K562 (cell line): ENCODE results near the gene ZNF584. TPM values are rescaled to one million over a fixed set of nuclear protein-coding genes. Genes with fewer than 3 reads are reported as not detected.

ENCODE experiments used
- ATAC-seq: fragments of 200-7000 bp; cut with Tn5 transposase; 3 replicates; pipeline ENCODE4 v1.9.1; 2020; ENCODE audit warnings: moderate library complexity
- BruUV-seq: library from RNA; stranded (reverse); fragments of 400-500 nt; replicated peaks from 2 replicates; lab custom pipeline; 2021; lab: Mats Ljungman, UMichigan
- CTCF ChIA-PET: fragments of 300-600 bp; formaldehyde crosslinking; extraction: SDS; loops from one replicate; lab custom pipeline; 2021; ENCODE audit warnings: low intra/inter-chr PET ratio; lab: Yijun Ruan, JAX
- POLR2A ChIA-PET: fragments of 300-600, 350-650 bp; sonication (Branson Sonifier 250); formaldehyde crosslinking; extraction: SDS; loops from one replicate; lab custom pipeline; 2021; ENCODE audit warnings: antibody characterized with exemption, inconsistent platforms; lab: Yijun Ruan, JAX
- DNase-seq, 4 experiments: peaks; one replicate each; pipeline versions ENCODE4 v3.0.0 to v3.0.0-alpha.2; 2011 to 2018; ENCODE audit warnings: low spot score in 3 of 4, mixed read lengths in 3 of 4; ENCODE audit errors: extremely low read depth in 1 of 4
- FAIRE-seq: peaks from 2 replicates; lab custom pipeline; 2011; peaks lifted over from hg19 to GRCh38; lab: Jason Lieb, UNC
- H2AFZ ChIP-seq: 2 replicates; pipeline ENCODE4 v1.6.0; 2011; ENCODE audit warnings: low read depth, low read length, control low read depth, inconsistent platforms
- H3K27ac ChIP-seq: fragments of 200-600 bp; 3 replicates; pipeline ENCODE4 v1.8.0; 2011; ENCODE audit warnings: low read depth, mild to moderate bottlenecking, control low read depth, inconsistent platforms, low read length, moderate library complexity, mixed read lengths; ENCODE audit errors: extremely low read depth
- H3K27me3 ChIP-seq, 2 experiments: fragments of 300-600 bp in 1 of 2; 2 replicates in 1 of 2; 3 replicates in 1 of 2; pipeline versions ENCODE4 v1.6.0 to v1.8.0; 2011; ENCODE audit warnings: inconsistent platforms in 2 of 2, low read length in 2 of 2, mild to moderate bottlenecking in 1 of 2, mixed read lengths in 1 of 2, moderate library complexity in 1 of 2; ENCODE audit not compliant: control insufficient read depth in 2 of 2, insufficient read depth in 2 of 2
- H3K36me3 ChIP-seq: fragments of 300-600 bp; 3 replicates; pipeline ENCODE4 v1.8.0; 2011; ENCODE audit warnings: mild to moderate bottlenecking, low read length, inconsistent platforms; ENCODE audit not compliant: control insufficient read depth, insufficient read depth
- H3K4me1 ChIP-seq, 2 experiments: fragments of 200-600 bp in 1 of 2; replicated peaks in 1 of 2; 2 replicates in 1 of 2; 3 replicates in 1 of 2; pipeline versions ENCODE4 v1.5.1 to v1.8.0; 2011; ENCODE audit warnings: inconsistent platforms in 2 of 2, low read length in 2 of 2, mild to moderate bottlenecking in 1 of 2, mixed read lengths in 1 of 2, moderate library complexity in 1 of 2; ENCODE audit not compliant: control insufficient read depth in 2 of 2, insufficient read depth in 2 of 2
- H3K4me2 ChIP-seq: 2 replicates; pipeline ENCODE4 v1.6.1; 2011; ENCODE audit warnings: low read length, control low read depth, inconsistent platforms, mixed read lengths; ENCODE audit not compliant: insufficient read depth
- H3K4me3 ChIP-seq: fragments of 200-600 bp; sonication (generic), shearing (Covaris generic); 2 replicates; pipeline ENCODE4 v1.5.1; 2016; ENCODE audit warnings: control low read depth, inconsistent platforms
- H3K79me2 ChIP-seq: fragments of 200-600 bp; 3 replicates; pipeline ENCODE4 v1.8.0; 2011; ENCODE audit warnings: low read length, inconsistent platforms; ENCODE audit not compliant: control insufficient read depth, insufficient read depth
- H3K9ac ChIP-seq, 2 experiments: 2 replicates each; pipeline versions ENCODE4 v1.6.0 to v1.6.1; 2011; ENCODE audit warnings: low read depth in 2 of 2, low read length in 2 of 2, control low read depth in 1 of 2, inconsistent platforms in 1 of 2, mild to moderate bottlenecking in 1 of 2, mixed read lengths in 1 of 2; ENCODE audit not compliant: insufficient read depth in 1 of 2
- H3K9me1 ChIP-seq: one replicate; pipeline ENCODE4 v1.6.0; 2011; ENCODE audit warnings: inconsistent platforms, mild to moderate bottlenecking, low read length, moderate library complexity; ENCODE audit not compliant: control insufficient read depth, insufficient read depth
- H3K9me3 ChIP-seq: replicated peaks from 2 replicates; pipeline ENCODE4 v1.5.1; 2011; ENCODE audit warnings: low read depth, low read length, inconsistent platforms; ENCODE audit not compliant: control insufficient read depth, insufficient read depth
- H4K20me1 ChIP-seq: replicated peaks from 2 replicates; pipeline ENCODE4 v1.6.1; 2011; ENCODE audit warnings: low read length, inconsistent platforms, mixed read lengths; ENCODE audit not compliant: control insufficient read depth, insufficient read depth
- POLR2G ChIP-seq: fragments of 200-400 bp; formaldehyde crosslinking; IDR thresholded peaks from 2 replicates; pipeline ENCODE4 v1.6.1; 2017; ENCODE audit warnings: low read depth, mild to moderate bottlenecking, antibody characterized with exemption, low read length, moderate library complexity
- RBM22 ChIP-seq: fragments of 200-400 bp; formaldehyde crosslinking; IDR thresholded peaks from 2 replicates; pipeline ENCODE4 v1.6.1; 2018; ENCODE audit warnings: low read length, low read depth; ENCODE audit not compliant: poor library complexity, severe bottlenecking
- SUPT5H ChIP-seq: fragments of 450-650 bp; IDR thresholded peaks from 2 replicates; pipeline ENCODE4 v1.6.1; 2016
- TARDBP ChIP-seq: fragments of 450-650 bp; IDR thresholded peaks from 2 replicates; pipeline ENCODE4 v1.6.1; 2016
- ZNF140 ChIP-seq: fragments of 250-450 bp; sonication (Bioruptor Pico); IDR thresholded peaks from 2 replicates; pipeline ENCODE4 v1.8.0; 2021; ENCODE audit warnings: moderate library complexity, mild to moderate bottlenecking, inconsistent platforms
- ZNF431 ChIP-seq: sonication (generic); formaldehyde crosslinking; IDR thresholded peaks from 2 replicates; pipeline ENCODE4 v1.8.0; 2022; ENCODE audit warnings: mild to moderate bottlenecking, missing genetic modification reagents
- WGBS: fragments of 100-300 bp; shearing (Covaris generic); methylation state at CpG from one replicate; pipeline ENCODE4 v1.1.6; 2016; ENCODE audit warnings: low coverage, mixed read lengths; ENCODE audit not compliant: insufficient coverage; ENCODE audit errors: missing lambda C conversion rate; 5-methylcytosine and 5-hydroxymethylcytosine counted together
- in situ Hi-C: fragments of 300-500 bp; cut with MboI; formaldehyde crosslinking; loops from 4 replicates; pipeline ENCODE4 v1.15.0; 2018; ENCODE audit warnings: inconsistent platforms, mixed read lengths
- intact Hi-C: fragments of 100-400 bp; cut with micrococcal nuclease; formaldehyde crosslinking; loops from 2 replicates; pipeline ENCODE4 v1.14.2; 2022
- polyA plus RNA-seq, 8 experiments: library from polyadenylated mRNA; depleted of rRNA in 4 of 8; stranded (reverse) in 5 of 8; unstranded in 3 of 8; fragments of >200 nt; fragmentation: Nextera tagmentation in 2 of 8; fragmentation: Illumina TruSeq in 1 of 8; extraction: Ambion mirVana in 2 of 8; extraction: Trizol in 1 of 8; gene quantifications; 2 replicates each; pipeline versions ENCODE4 v1.2.1 to v1.2.3, GENCODE V29; 2011 to 2014; ENCODE audit warnings: inconsistent platforms in 1 of 8, missing spikeins in 1 of 8
- total RNA-seq, 7 experiments: library from RNA; depleted of rRNA in 6 of 7; stranded (reverse); fragments of >200 nt in 6 of 7; fragmentation: Illumina TruSeq in 2 of 7; extraction: Trizol in 2 of 7; gene quantifications; 2 replicates each; pipeline versions ENCODE4 v1.2.1 to v1.2.3, GENCODE V29; 2011 to 2021; ENCODE audit warnings: low replicate concordance in 1 of 7
- TF ChIP-seq, protein P1 (sequence below): sonication (generic); formaldehyde crosslinking; IDR thresholded peaks from 2 replicates; pipeline ENCODE4 v1.9.0; 2022; ENCODE audit warnings: mild to moderate bottlenecking, missing genetic modification reagents
- TF ChIP-seq, protein P2 (sequence below): fragments of 250-450 bp; sonication (Bioruptor Pico); IDR thresholded peaks from 2 replicates; pipeline ENCODE4 v1.6.1; 2021; ENCODE audit warnings: mild to moderate bottlenecking
- TF ChIP-seq, protein P3 (sequence below): fragments of 250-450 bp; sonication (Bioruptor Pico); IDR thresholded peaks from 2 replicates; pipeline ENCODE4 v1.5.0; 2020; ENCODE audit warnings: mild to moderate bottlenecking, borderline replicate concordance
- TF ChIP-seq, protein P4 (sequence below): sonication (generic); formaldehyde crosslinking; IDR thresholded peaks from 2 replicates; pipeline ENCODE4 v1.8.1; 2023; ENCODE audit warnings: mild to moderate bottlenecking, missing genetic modification reagents
- TF ChIP-seq, protein P5 (sequence below): sonication (generic); formaldehyde crosslinking; IDR thresholded peaks from 2 replicates; pipeline ENCODE4 v1.8.0; 2022; ENCODE audit warnings: mild to moderate bottlenecking, missing genetic modification reagents

ZNF584 gene
- total and polyA plus RNA-seq, 9 of the 15 experiments (the other 6 are each of a cell fraction or from before 2014, with no cell fraction given): 5.8 to 43.4 (median 24.6) TPM

DNA sequence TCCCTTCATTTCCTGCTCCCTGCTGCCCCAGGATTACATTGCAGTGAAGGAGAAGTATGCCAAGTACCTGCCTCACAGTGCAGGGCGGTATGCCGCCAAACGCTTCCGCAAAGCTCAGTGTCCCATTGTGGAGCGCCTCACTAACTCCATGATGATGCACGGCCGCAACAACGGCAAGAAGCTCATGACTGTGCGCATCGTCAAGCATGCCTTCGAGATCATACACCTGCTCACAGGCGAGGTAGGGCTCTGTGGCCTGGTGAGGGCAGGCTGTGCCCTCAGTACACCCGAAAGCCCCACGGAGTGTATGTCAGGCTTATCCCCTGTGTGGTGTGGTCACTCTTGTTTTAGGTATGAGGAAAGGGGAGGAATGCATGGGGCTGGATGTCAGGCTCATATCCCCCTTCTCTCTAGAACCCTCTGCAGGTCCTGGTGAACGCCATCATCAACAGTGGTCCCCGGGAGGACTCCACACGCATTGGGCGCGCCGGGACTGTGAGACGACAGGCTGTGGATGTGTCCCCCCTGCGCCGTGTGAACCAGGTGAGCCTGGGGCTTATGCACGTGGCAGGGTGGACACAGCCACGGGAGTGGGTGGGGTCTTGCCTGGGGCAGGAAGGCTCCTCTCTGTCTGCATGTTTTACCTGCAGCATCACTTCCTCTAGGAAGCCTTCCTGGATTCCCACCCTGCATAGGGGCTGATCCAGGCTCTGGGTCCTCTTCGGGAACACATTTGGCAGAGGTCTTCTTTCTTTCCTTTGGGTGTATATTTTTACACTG, 15.3 kb upstream of the ZNF584 start:
- FAIRE-seq (no peak), ATAC-seq (no peak), DNase-seq (no peak)
- Histone ChIP-seq H2AFZ (no peak overlapping the region), H3K9me3 (no peaks in the 10 kb centered on the region), H3K4me2 (no peak overlapping the region), H4K20me1 (peaks cover 21% of the 10 kb centered on the region; the same call in 1 of the 2 replicates), H3K9me1 (no peaks in the 10 kb centered on the region), H3K27me3 (no peaks in the 10 kb centered on the region), H3K79me2 (peaks cover 46% of the 10 kb centered on the region), H3K9ac (no peak overlapping the region), H3K4me1 (peaks cover 14 to 57% of the 10 kb centered on the region in 2 experiments; a peak in 4 of 5 replicates), H3K36me3 (peaks cover 72% of the 10 kb centered on the region), H3K4me3 (no peak overlapping the region), H3K27ac (no peak overlapping the region; the same call in 2 of the 3 replicates)
- CTCF ChIA-PET: no interaction called here
- in situ Hi-C loops (no loop called here), intact Hi-C loops (no loop called here)
- 90% methylated on average over 26 of the region's 26 CpGs for WGBS
- POLR2A ChIA-PET: interaction anchor here (1.3 to 1.7 kb wide), 2 partner anchors 7 to 16 kb away, joined by 4 to 5 read pairs; no protein-coding TSS in a partner anchor
- BruUV-seq: no TSS peak
- TF ChIP-seq, protein P1, sequence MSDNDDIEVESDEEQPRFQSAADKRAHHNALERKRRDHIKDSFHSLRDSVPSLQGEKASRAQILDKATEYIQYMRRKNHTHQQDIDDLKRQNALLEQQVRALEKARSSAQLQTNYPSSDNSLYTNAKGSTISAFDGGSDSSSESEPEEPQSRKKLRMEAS (CRISPR knock-in tag): peak; percentile 31; the same call in 1 of the 2 replicates
- TF ChIP-seq POLR2G (peak; percentile 67), TARDBP (no peak), ZNF140 (no peak), RBM22 (peak; percentile 63), SUPT5H (peak; percentile 55; the same call in 1 of the 2 replicates), ZNF431 (CRISPR knock-in tag) (no peak)
- TF ChIP-seq, protein P2, sequence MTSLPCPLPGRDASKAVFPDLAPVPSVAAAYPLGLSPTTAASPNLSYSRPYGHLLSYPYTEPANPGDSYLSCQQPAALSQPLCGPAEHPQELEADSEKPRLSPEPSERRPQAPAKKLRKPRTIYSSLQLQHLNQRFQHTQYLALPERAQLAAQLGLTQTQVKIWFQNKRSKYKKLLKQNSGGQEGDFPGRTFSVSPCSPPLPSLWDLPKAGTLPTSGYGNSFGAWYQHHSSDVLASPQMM (CRISPR knock-in tag): no peak
- TF ChIP-seq, protein P3, sequence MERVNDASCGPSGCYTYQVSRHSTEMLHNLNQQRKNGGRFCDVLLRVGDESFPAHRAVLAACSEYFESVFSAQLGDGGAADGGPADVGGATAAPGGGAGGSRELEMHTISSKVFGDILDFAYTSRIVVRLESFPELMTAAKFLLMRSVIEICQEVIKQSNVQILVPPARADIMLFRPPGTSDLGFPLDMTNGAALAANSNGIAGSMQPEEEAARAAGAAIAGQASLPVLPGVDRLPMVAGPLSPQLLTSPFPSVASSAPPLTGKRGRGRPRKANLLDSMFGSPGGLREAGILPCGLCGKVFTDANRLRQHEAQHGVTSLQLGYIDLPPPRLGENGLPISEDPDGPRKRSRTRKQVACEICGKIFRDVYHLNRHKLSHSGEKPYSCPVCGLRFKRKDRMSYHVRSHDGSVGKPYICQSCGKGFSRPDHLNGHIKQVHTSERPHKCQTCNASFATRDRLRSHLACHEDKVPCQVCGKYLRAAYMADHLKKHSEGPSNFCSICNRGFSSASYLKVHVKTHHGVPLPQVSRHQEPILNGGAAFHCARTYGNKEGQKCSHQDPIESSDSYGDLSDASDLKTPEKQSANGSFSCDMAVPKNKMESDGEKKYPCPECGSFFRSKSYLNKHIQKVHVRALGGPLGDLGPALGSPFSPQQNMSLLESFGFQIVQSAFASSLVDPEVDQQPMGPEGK (CRISPR knock-in tag): no peak
- TF ChIP-seq, protein P4, sequence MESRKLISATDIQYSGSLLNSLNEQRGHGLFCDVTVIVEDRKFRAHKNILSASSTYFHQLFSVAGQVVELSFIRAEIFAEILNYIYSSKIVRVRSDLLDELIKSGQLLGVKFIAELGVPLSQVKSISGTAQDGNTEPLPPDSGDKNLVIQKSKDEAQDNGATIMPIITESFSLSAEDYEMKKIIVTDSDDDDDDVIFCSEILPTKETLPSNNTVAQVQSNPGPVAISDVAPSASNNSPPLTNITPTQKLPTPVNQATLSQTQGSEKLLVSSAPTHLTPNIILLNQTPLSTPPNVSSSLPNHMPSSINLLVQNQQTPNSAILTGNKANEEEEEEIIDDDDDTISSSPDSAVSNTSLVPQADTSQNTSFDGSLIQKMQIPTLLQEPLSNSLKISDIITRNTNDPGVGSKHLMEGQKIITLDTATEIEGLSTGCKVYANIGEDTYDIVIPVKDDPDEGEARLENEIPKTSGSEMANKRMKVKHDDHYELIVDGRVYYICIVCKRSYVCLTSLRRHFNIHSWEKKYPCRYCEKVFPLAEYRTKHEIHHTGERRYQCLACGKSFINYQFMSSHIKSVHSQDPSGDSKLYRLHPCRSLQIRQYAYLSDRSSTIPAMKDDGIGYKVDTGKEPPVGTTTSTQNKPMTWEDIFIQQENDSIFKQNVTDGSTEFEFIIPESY: peak; percentile 92
- TF ChIP-seq, protein P5, sequence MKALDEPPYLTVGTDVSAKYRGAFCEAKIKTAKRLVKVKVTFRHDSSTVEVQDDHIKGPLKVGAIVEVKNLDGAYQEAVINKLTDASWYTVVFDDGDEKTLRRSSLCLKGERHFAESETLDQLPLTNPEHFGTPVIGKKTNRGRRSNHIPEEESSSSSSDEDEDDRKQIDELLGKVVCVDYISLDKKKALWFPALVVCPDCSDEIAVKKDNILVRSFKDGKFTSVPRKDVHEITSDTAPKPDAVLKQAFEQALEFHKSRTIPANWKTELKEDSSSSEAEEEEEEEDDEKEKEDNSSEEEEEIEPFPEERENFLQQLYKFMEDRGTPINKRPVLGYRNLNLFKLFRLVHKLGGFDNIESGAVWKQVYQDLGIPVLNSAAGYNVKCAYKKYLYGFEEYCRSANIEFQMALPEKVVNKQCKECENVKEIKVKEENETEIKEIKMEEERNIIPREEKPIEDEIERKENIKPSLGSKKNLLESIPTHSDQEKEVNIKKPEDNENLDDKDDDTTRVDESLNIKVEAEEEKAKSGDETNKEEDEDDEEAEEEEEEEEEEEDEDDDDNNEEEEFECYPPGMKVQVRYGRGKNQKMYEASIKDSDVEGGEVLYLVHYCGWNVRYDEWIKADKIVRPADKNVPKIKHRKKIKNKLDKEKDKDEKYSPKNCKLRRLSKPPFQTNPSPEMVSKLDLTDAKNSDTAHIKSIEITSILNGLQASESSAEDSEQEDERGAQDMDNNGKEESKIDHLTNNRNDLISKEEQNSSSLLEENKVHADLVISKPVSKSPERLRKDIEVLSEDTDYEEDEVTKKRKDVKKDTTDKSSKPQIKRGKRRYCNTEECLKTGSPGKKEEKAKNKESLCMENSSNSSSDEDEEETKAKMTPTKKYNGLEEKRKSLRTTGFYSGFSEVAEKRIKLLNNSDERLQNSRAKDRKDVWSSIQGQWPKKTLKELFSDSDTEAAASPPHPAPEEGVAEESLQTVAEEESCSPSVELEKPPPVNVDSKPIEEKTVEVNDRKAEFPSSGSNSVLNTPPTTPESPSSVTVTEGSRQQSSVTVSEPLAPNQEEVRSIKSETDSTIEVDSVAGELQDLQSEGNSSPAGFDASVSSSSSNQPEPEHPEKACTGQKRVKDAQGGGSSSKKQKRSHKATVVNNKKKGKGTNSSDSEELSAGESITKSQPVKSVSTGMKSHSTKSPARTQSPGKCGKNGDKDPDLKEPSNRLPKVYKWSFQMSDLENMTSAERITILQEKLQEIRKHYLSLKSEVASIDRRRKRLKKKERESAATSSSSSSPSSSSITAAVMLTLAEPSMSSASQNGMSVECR: no peak
